HUES48 (cell line): ENCODE measurements around the gene SLIT1.

ENCODE experiments used
- H3K27ac ChIP-seq: one replicate; pipeline ENCODE4 v1.7.0; 2013; ENCODE audit warnings: low read depth, low read length, inconsistent platforms
- H3K27me3 ChIP-seq: 2 replicates; pipeline ENCODE4 v1.6.1; 2013; ENCODE audit warnings: mild to moderate bottlenecking, low read length; ENCODE audit not compliant: control insufficient read depth, insufficient read depth
- H3K36me3 ChIP-seq: 2 replicates; pipeline ENCODE4 v1.6.1; 2013; ENCODE audit warnings: low read length; ENCODE audit not compliant: control insufficient read depth, insufficient read depth
- H3K4me1 ChIP-seq: 2 replicates; pipeline ENCODE4 v1.6.1; 2013; ENCODE audit warnings: mild to moderate bottlenecking, low read length; ENCODE audit not compliant: control insufficient read depth, insufficient read depth
- H3K4me3 ChIP-seq: 2 replicates; pipeline ENCODE4 v1.5.1; 2013; ENCODE audit warnings: mild to moderate bottlenecking, low read depth, low read length
- H3K9ac ChIP-seq: 2 replicates; pipeline ENCODE4 v1.6.1; 2013; ENCODE audit warnings: mild to moderate bottlenecking, low read depth, low read length, moderate library complexity
- H3K9me3 ChIP-seq: 2 replicates; pipeline ENCODE4 v1.6.1; 2013; ENCODE audit warnings: low read length; ENCODE audit not compliant: control insufficient read depth, insufficient read depth

The SLIT1 gene

DNA sequence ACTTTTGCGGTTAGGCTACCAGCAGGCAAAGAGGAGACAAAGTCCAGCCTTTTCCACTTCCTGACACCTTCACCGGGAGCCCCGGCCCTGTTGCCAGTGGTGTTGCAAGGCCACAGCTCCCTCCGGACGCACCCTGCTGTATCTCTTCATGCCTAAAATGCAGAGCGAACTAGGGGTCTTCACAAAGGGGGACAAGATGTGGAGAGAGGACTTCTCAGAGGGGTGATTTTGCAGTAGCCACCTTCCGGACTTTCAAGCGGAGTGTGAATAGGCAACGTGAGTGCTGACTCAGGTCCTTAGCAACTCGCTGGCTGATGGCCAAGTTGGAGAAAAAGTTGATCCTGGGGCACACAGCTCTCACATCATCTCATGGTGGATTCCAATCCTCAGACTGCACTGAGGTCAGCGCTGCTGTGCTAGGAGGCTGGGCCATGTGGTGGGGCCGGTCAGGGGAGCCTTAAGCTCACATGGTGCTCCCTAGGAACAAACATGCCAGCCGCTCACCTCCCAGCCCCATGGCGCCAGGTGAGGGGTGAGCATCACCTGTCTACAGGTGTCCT is 187.3 kb downstream of the SLIT1 start:
- no peak overlapping the region for H3K9ac ChIP-seq
- no peaks in the 10 kb centered on the region for H3K9me3 ChIP-seq
- H3K36me3 ChIP-seq: no peaks in the 10 kb centered on the region
- H3K4me3 ChIP-seq: no peak overlapping the region
- no peaks in the 10 kb centered on the region for H3K27me3 ChIP-seq
- no peaks in the 10 kb centered on the region for H3K4me1 ChIP-seq
- no peak overlapping the region for H3K27ac ChIP-seq

DNA sequence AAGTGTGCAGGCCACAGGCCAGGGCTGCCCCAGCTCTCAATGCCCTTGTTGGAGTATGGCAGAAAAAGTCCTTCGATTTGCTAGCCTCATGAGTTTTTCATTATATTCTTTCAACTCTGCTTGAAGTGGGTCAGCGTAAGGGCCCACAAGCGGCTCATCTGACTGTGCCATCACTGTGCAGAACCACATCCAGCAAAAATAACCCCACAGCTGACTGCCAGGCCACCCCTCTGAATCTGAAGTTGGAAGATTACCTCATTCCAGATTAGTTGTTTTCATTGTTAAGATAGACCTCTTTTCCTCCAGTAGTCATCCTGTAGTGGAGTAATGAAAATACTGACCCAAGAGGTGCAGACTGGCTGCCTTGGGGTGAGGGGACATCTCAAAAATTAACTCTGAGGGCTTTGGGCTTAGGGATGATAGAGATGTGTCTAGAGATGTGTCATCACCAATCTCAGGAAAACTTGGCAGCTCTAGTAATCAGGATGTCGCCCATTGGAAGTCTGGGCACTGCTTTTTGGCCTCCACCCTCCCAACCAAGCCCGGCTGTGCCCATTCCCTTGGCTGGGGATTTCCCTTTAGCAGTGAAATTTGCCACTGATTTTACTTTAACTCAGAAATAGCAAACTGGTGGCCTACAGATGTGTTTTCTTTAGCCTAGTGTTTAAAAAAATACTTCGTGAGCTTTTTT is 189.3 kb downstream of the SLIT1 start:
- H3K4me1 ChIP-seq: no peaks in the 10 kb centered on the region
- H3K4me3 ChIP-seq: no peak overlapping the region
- H3K27ac ChIP-seq: no peak overlapping the region
- H3K36me3 ChIP-seq: no peaks in the 10 kb centered on the region
- no peaks in the 10 kb centered on the region for H3K9me3 ChIP-seq
- H3K27me3 ChIP-seq: no peaks in the 10 kb centered on the region
- H3K9ac ChIP-seq: no peak overlapping the region

DNA sequence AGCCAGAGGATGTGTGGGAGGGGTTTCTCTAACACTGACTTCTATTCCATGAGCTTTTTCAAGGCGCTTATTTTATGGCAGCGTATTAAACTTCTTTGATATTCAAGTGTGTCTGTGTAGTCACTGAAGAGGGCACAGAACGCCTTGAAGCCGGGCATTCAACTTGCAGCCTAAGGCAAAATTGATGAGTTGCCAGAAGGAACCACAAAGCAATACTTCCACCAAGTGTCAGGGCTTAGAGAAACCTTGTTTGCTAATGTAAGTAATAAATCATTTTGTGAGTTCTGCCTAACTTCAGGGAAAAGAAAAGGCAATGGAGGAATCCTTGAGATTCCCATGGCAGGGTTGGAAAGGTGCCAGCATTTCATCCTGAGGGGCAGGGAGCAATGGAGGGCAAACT is 189.9 kb downstream of the SLIT1 start:
- Histone ChIP-seq H3K36me3 (no peaks in the 10 kb centered on the region), H3K9ac (no peak overlapping the region), H3K9me3 (no peaks in the 10 kb centered on the region), H3K27ac (no peak overlapping the region), H3K4me1 (no peaks in the 10 kb centered on the region), H3K27me3 (no peaks in the 10 kb centered on the region), H3K4me3 (no peak overlapping the region)

DNA sequence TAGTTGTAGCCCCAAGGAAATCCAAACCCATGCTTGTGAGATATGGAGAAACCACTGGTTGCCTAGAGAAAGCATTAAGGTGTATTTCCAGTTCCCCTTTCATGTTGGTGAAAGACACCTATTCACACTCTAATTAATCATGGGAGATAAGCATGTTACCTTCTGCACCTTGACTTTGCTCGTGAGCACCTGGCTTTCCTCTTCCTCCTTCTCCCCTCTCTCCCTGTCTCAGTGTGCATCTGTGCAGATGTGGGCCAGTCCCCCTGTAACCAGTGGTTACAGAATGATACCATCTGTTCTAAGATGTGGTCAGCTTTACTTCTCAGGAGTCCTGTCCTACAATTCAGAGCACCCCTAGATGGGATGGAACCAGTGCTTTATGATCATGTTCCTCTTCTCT is 193.0 kb downstream of the SLIT1 start:
- Histone ChIP-seq H3K27ac (no peak overlapping the region), H3K36me3 (no peaks in the 10 kb centered on the region), H3K4me3 (no peak overlapping the region), H3K9me3 (no peaks in the 10 kb centered on the region), H3K4me1 (no peaks in the 10 kb centered on the region), H3K9ac (no peak overlapping the region), H3K27me3 (no peaks in the 10 kb centered on the region)

DNA sequence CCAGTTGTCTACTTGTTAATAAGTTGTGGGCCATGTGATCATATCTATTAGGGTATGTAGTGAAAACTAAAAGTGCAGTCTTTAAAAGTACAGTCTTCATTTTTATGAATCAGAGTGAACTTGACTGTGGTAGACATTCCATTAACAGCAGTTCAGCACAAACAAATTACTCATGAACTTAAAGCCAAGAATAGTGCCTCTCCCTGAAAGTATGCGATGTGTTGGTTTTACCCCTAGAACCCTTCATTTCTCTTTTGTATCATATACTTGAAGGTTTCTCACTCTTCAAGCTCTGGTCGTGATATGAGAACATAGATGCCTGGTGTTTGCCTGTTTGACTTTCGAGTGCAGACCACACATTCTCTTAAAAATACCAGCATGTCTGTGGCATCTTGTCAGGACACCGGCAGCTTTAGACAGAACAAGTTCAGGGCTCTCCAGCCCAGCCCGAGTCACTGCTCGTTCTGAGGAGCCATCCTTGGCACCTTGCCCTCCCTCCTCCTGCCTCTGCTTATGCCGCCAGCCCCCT is 194.4 kb downstream of the SLIT1 start:
- H3K27ac ChIP-seq: no peak overlapping the region
- no peaks in the 10 kb centered on the region for H3K27me3 ChIP-seq
- no peak overlapping the region for H3K9ac ChIP-seq
- H3K4me3 ChIP-seq: no peak overlapping the region
- no peaks in the 10 kb centered on the region for H3K9me3 ChIP-seq
- no peaks in the 10 kb centered on the region for H3K4me1 ChIP-seq
- no peaks in the 10 kb centered on the region for H3K36me3 ChIP-seq

DNA sequence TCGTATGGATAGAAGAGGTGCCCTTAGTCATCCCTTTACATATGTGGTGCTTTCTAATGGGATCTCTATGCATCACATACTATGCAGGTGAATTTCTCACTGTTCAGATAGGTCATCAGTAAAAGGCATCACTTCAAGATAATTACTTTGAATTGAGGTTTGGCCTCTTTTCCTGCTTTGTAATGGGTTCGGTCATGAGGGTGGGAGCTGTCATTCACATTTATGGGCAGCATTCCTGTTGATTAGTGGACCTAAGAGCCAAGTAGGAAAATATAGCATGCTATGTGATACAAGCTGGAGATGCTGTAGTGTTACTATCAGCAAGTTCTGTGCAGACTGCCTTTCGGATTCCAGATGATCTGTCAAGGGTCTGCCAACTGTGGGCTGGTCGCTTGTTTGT is 197.3 kb downstream of the SLIT1 start:
- H3K27ac ChIP-seq: no peak overlapping the region
- no peaks in the 10 kb centered on the region for H3K36me3 ChIP-seq
- no peaks in the 10 kb centered on the region for H3K9me3 ChIP-seq
- H3K4me3 ChIP-seq: no peak overlapping the region
- no peak overlapping the region for H3K9ac ChIP-seq
- H3K27me3 ChIP-seq: no peaks in the 10 kb centered on the region
- peaks cover 20% of the 10 kb centered on the region for H3K4me1 ChIP-seq

DNA sequence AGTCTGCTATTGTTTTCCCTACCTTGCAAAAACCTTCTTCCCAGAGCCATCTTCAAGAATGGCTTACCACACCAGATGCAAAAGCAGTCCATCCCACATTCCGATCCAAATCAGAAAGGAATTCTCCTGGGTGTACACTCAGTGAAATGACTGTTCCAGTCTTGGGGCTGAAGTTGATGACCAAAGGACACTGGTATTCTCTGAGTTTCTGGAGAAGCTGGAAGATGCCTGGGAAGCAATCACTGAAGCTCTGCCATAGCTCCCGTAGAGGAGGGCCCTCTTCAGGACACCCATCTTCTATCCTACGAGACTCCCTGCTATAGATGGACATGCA is 197.9 kb downstream of the SLIT1 start:
- no peaks in the 10 kb centered on the region for H3K9me3 ChIP-seq
- no peak overlapping the region for H3K9ac ChIP-seq
- H3K27ac ChIP-seq: no peak overlapping the region
- no peaks in the 10 kb centered on the region for H3K27me3 ChIP-seq
- H3K4me1 ChIP-seq: peaks cover 20% of the 10 kb centered on the region
- H3K4me3 ChIP-seq: no peak overlapping the region
- no peaks in the 10 kb centered on the region for H3K36me3 ChIP-seq

DNA sequence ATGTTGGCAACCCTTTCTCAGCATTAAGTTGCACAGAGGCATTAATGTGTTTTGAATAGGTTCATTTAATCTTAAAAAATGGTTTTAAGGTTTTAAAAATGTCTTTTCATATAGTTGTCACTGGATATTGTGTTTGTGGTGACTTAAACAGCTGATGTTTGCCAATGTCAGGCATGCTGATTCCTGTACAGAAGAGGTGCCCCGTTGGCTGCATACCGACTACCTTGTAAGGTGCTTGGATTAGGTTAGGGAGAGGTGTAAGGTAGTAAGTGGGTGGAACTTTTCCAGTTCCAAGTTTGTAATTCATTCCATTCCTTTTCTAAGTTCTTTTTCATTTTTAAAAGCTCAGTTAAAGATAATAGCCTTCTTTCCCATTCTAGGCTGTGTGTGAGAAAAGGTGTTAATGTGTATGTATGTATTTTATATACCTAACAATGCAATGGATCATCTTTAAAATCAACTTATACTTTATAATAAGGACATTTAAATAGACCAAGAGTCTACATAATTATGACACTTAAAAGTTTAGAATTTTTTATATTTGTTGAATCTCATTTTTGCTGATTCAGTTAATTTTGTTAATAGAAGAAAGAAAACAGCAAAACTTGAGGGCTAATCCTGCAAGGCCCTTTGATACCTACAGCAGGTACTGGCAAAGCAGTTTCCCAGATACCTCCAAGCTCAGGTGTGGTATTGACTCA is 198.5 kb downstream of the SLIT1 start:
- Histone ChIP-seq H3K9ac (no peak overlapping the region), H3K27me3 (no peaks in the 10 kb centered on the region), H3K4me3 (no peak overlapping the region), H3K4me1 (peaks cover 20% of the 10 kb centered on the region), H3K27ac (no peak overlapping the region), H3K9me3 (no peaks in the 10 kb centered on the region), H3K36me3 (0 out of 2 replicates have a peak, but pooled peaks cover 3% of the 10 kb centered on the region)

DNA sequence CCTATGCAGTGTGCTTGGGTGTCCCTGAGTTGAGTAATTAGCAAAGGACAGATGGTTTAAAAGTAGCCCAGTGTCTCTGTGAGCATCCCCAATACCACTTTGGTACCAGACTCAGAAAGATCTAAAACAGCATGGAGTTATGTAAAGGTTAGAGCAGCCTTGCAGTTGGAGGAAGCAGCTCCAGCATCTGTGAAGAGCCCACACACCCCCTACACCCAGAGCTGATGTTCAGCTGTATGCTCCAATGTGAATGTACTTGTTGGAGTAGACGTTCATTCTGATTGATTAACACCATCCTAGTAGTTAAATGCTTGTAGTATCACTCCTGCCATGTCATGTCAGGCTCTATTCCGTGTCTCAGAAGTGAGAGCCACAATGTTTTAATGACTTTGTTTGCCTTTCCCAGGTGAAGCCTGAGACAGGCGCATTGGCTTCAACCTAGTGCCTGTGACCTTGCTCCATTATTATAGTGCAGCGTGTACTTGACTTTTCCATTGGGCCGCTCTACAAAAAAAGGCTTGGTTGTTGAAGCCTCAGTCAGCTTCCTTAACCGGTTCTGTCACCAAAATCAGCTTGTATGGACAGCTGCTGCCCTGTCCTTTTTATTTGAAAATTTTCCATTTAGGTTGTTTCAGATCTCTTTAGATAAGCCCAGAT is 199.4 kb downstream of the SLIT1 start:
- H3K9me3 ChIP-seq: no peaks in the 10 kb centered on the region
- peaks cover 20% of the 10 kb centered on the region for H3K4me1 ChIP-seq
- no peaks in the 10 kb centered on the region for H3K27me3 ChIP-seq
- no peak overlapping the region for H3K27ac ChIP-seq
- peaks cover 11% of the 10 kb centered on the region for H3K36me3 ChIP-seq
- H3K4me3 ChIP-seq: no peak overlapping the region
- H3K9ac ChIP-seq: no peak overlapping the region

DNA sequence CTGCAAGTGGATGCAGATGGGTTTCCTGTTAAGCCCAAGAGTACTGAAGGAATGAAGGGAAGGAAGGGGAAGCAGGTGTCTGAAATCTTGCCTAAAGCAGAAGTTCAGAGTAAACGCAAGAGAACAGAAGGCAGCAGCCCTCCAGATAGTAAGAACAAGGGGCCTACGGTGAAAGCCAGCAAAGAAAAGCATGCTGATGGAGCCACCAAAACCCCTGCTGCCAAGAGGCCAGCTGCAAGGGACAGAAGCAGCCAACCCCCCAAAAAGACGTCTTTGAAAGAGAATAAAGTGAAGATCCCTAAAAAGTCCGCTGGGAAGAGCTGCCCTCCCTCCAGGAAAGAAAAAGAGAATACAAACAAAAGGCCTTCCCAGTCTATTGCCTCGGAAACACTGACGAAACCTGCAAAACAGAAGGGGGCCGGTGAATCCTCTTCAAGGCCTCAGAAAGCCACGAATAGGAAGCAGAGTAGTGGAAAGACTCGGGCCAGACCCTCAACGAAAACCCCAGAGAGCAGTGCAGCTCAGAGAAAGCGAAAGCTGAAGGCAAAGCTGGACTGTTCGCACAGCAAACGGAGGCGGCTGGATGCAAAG is 201.1 kb downstream of the SLIT1 start:
- Histone ChIP-seq H3K27ac (peak overlapping the region; percentile 79), H3K4me1 (peaks cover 20% of the 10 kb centered on the region), H3K4me3 (no peak overlapping the region), H3K9ac (no peak overlapping the region), H3K36me3 (peaks cover 18% of the 10 kb centered on the region), H3K9me3 (no peaks in the 10 kb centered on the region), H3K27me3 (no peaks in the 10 kb centered on the region)
